Smooth muscle cell (in vitro differentiated cells): Measurements from ENCODE around the gene G6PD. TPM values are rescaled to one million over a fixed set of nuclear protein-coding genes. Genes with fewer than 3 reads are reported as not detected.

ENCODE experiments used
- DNase-seq: peaks from one replicate; lab custom pipeline; 2025; ENCODE audit not compliant: unreplicated experiment; lab: John Stamatoyannopoulos, UW
- H2AFZ ChIP-seq: fragments of 200-600 bp; sonication (generic); 2 replicates; pipeline ENCODE4 v1.6.0; 2016; ENCODE audit warnings: antibody characterized with exemption, low read depth, mild to moderate bottlenecking
- H3F3A ChIP-seq: fragments of 200-600 bp; sonication (generic); 2 replicates; pipeline ENCODE4 v1.6.0; 2017; ENCODE audit warnings: antibody characterized with exemption, low read depth
- H3K27ac ChIP-seq: fragments of 200-600 bp; sonication (generic); 2 replicates; pipeline ENCODE4 v1.5.1; 2016; ENCODE audit warnings: low read depth, mild to moderate bottlenecking
- H3K27me3 ChIP-seq: fragments of 200-600 bp; sonication (generic); 2 replicates; pipeline ENCODE4 v1.6.1; 2016; ENCODE audit warnings: low read depth, mild to moderate bottlenecking
- H3K36me3 ChIP-seq: fragments of 200-600 bp; sonication (generic); 2 replicates; pipeline ENCODE4 v1.5.1; 2016; ENCODE audit warnings: low read depth
- H3K4me1 ChIP-seq: fragments of 200-600 bp; sonication (generic); 2 replicates; pipeline ENCODE4 v1.5.1; 2016; ENCODE audit warnings: low read depth
- H3K4me2 ChIP-seq: fragments of 200-600 bp; sonication (generic); 2 replicates; pipeline ENCODE4 v1.6.0; 2016; ENCODE audit warnings: mild to moderate bottlenecking
- H3K4me3 ChIP-seq: fragments of 200-600 bp; sonication (generic); 2 replicates; pipeline ENCODE4 v1.5.1; 2016; ENCODE audit warnings: mild to moderate bottlenecking
- H3K79me2 ChIP-seq: fragments of 200-600 bp; sonication (generic); 2 replicates; pipeline ENCODE4 v1.6.0; 2016; ENCODE audit warnings: low read depth, mild to moderate bottlenecking
- H3K9ac ChIP-seq: fragments of 200-600 bp; sonication (generic); 2 replicates; pipeline ENCODE4 v1.6.0; 2016; ENCODE audit warnings: low read depth
- H3K9me3 ChIP-seq: fragments of 200-600 bp; sonication (generic); replicated peaks from 2 replicates; pipeline ENCODE4 v1.5.1; 2016; ENCODE audit warnings: low read depth
- H4K20me1 ChIP-seq: fragments of 200-600 bp; sonication (generic); 2 replicates; pipeline ENCODE4 v1.6.0; 2016; ENCODE audit warnings: low read depth
- CTCF ChIP-seq: fragments of 200-600 bp; sonication (generic); IDR thresholded peaks from 2 replicates; pipeline ENCODE4 v1.5.1; 2017; ENCODE audit warnings: borderline replicate concordance, mild to moderate bottlenecking, antibody characterized with exemption; ENCODE audit not compliant: insufficient read depth, poor library complexity, severe bottlenecking
- WGBS: methylation state at CpG from one replicate; pipeline ENCODE4 v1.1.7; 2016; ENCODE audit warnings: low lambda C conversion rate; 5-methylcytosine and 5-hydroxymethylcytosine counted together
- polyA plus RNA-seq: library from polyadenylated mRNA; unstranded; fragments of >200 nt; fragmentation: Nextera tagmentation; extraction: Ambion mirVana; gene quantifications from 2 replicates; pipeline ENCODE4 v1.2.1, GENCODE V29; 2016
- total RNA-seq: library from RNA; depleted of rRNA; stranded (reverse); fragments of >200 nt; gene quantifications from 2 replicates; pipeline ENCODE4 v1.2.3, GENCODE V29; 2014

The G6PD gene
- total and polyA plus RNA-seq, 2 experiments from 2014 or later = 12.9 to 32.9 TPM

GRCh38 chrX:154545673-154546274, 872 bp downstream of the G6PD start:
- WGBS = 90% methylated on average over 17 of the region's 17 CpGs
- H3K79me2 ChIP-seq = peaks cover 33% of the 10 kb centered on the region
- H3F3A ChIP-seq = no peaks in the 10 kb centered on the region
- no peak for TF ChIP-seq CTCF
- H4K20me1 ChIP-seq = no peaks in the 10 kb centered on the region
- peak overlapping the region; percentile 71 for H3K4me3 ChIP-seq
- H3K9ac ChIP-seq = no peak overlapping the region
- H3K36me3 ChIP-seq = no peaks in the 10 kb centered on the region
- no peak for DNase-seq
- no peaks in the 10 kb centered on the region for H3K9me3 ChIP-seq
- peak overlapping the region; percentile 80 for H3K4me2 ChIP-seq
- H3K27me3 ChIP-seq = no peaks in the 10 kb centered on the region
- H3K27ac ChIP-seq = no peak overlapping the region
- H3K4me1 ChIP-seq = no peaks in the 10 kb centered on the region
- no peak overlapping the region for H2AFZ ChIP-seq

GRCh38 chrX:154542723-154543424, 3.8 kb downstream of the G6PD start:
- H3K4me1 ChIP-seq = no peaks in the 10 kb centered on the region
- no peaks in the 10 kb centered on the region for H4K20me1 ChIP-seq
- H3K9me3 ChIP-seq = no peaks in the 10 kb centered on the region
- H3K79me2 ChIP-seq = peaks cover 10% of the 10 kb centered on the region
- WGBS = 87% methylated on average over 20 of the region's 20 CpGs
- no peak overlapping the region for H3K4me3 ChIP-seq
- DNase-seq = no peak
- H3K9ac ChIP-seq = no peak overlapping the region
- no peak overlapping the region for H3K4me2 ChIP-seq
- H3F3A ChIP-seq = no peaks in the 10 kb centered on the region
- H2AFZ ChIP-seq = no peak overlapping the region
- H3K36me3 ChIP-seq = no peaks in the 10 kb centered on the region
- peak overlapping the region; percentile 79 for H3K27ac ChIP-seq
- no peak for TF ChIP-seq CTCF
- H3K27me3 ChIP-seq = no peaks in the 10 kb centered on the region

- no peaks in the 10 kb centered on the region for H3K4me1 ChIP-seq
- H4K20me1 ChIP-seq = no peaks in the 10 kb centered on the region
- peaks cover 10% of the 10 kb centered on the region for H3K79me2 ChIP-seq
- no peak overlapping the region for H2AFZ ChIP-seq
- no peaks in the 10 kb centered on the region for H3K27me3 ChIP-seq
- TF ChIP-seq CTCF = no peak
- H3K27ac ChIP-seq = peak overlapping the region; percentile 79
- WGBS = 58% methylated on average over 11 of the region's 12 CpGs
- peak overlapping the region; percentile 48 for H3K4me2 ChIP-seq
- H3K9ac ChIP-seq = peak overlapping the region; percentile 64
- peak; percentile 17 for DNase-seq
- H3K9me3 ChIP-seq = no peaks in the 10 kb centered on the region
- no peak overlapping the region for H3K4me3 ChIP-seq
- no peaks in the 10 kb centered on the region for H3F3A ChIP-seq
- H3K36me3 ChIP-seq = no peaks in the 10 kb centered on the region
These were observed 4.5 kb downstream of the G6PD start for GRCh38 chrX:154541896-154542722.
